Subcutaneous adipose tissue (tissue), 4 donors: ENCODE measurements around the gene TEX13B. TPM values are rescaled to one million over a fixed set of nuclear protein-coding genes. Genes with fewer than 3 reads are reported as not detected.

ENCODE experiments used
- total RNA-seq, 4 donors: library from RNA; depleted of rRNA; stranded (reverse); fragments of >200 nt; gene quantifications; one replicate each; pipeline ENCODE4 v1.1.0, GENCODE V29; 2016
- TF ChIP-seq, protein P1 (sequence below): fragments of 450-650 bp; IDR thresholded peaks from one replicate; pipeline ENCODE4 v1.5.1; 2016; ENCODE audit warnings: low read depth, mild to moderate bottlenecking, control low read depth, antibody characterized with exemption, moderate library complexity

Gene TEX13B
- total RNA-seq, 4 donors from 2014 or later = not detected

- TF ChIP-seq, protein P1, sequence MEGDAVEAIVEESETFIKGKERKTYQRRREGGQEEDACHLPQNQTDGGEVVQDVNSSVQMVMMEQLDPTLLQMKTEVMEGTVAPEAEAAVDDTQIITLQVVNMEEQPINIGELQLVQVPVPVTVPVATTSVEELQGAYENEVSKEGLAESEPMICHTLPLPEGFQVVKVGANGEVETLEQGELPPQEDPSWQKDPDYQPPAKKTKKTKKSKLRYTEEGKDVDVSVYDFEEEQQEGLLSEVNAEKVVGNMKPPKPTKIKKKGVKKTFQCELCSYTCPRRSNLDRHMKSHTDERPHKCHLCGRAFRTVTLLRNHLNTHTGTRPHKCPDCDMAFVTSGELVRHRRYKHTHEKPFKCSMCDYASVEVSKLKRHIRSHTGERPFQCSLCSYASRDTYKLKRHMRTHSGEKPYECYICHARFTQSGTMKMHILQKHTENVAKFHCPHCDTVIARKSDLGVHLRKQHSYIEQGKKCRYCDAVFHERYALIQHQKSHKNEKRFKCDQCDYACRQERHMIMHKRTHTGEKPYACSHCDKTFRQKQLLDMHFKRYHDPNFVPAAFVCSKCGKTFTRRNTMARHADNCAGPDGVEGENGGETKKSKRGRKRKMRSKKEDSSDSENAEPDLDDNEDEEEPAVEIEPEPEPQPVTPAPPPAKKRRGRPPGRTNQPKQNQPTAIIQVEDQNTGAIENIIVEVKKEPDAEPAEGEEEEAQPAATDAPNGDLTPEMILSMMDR = no peak
These were observed 37.3 kb upstream of the TEX13B start for GRCh38 chrX:108019382-108019875.

GRCh38 chrX:108018656-108019381 is 36.6 kb upstream of the TEX13B start:
- TF ChIP-seq, protein P1 = no peak

- TF ChIP-seq, protein P1 = no peak
These were observed 19.1 kb upstream of the TEX13B start for GRCh38 chrX:108001218-108001814.

DNA sequence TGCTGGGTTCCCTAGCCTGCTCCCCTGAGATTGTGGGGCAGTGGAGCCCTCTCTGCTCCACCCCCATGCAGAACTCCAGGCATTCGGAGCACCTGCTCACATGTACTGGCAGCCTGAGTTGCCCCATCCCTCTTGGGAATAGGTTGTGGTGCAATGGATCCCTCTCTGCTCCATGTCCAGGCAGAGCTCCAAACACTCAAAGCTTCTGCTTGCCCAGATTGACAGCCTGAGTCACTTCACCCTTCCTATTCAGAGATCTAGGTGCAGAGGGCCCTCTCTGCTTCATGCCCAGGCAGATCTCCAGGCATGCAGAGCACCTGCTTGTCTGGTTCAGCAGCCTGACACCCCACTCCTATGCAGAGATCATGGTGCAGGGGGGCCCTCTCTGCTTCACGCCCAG is 18.6 kb upstream of the TEX13B start:
- TF ChIP-seq, protein P1 = no peak

GRCh38 chrX:107996124-107996523 is 14.0 kb upstream of the TEX13B start:
- TF ChIP-seq, protein P1 = no peak

- TF ChIP-seq, protein P1 = no peak
These were observed 2.9 kb upstream of the TEX13B start for GRCh38 chrX:107985033-107985432.

DNA sequence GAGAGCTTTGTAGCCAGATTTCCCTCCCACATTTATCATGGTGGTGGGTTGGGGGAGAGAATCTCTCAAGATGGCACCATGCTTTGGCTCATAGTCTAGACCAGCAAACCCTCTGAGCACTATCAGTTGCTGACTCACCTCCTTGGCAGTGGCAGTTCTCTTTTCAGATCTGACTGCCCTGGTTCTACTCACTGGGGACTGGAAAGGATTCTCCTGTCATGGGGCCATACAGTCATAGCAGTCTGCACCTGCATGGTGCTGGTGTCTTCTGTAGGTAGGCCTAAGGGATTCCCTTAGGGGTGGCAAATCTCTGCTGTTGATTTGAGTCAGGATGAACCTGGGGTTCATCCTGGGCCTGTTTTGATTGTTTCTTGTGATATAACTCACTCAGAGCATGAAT is 2.6 kb downstream of the TEX13B start:
- TF ChIP-seq, protein P1 = no peak
